Measurements from ENCODE around the gene KCNA4. TPM values are rescaled to one million over a fixed set of nuclear protein-coding genes. Genes with fewer than 3 reads are reported as not detected.

Gene KCNA4
- 0.74 and 1.3 TPM in 2 replicates for total RNA-seq (ENCODE audit: low replicate concordance)

DNA sequence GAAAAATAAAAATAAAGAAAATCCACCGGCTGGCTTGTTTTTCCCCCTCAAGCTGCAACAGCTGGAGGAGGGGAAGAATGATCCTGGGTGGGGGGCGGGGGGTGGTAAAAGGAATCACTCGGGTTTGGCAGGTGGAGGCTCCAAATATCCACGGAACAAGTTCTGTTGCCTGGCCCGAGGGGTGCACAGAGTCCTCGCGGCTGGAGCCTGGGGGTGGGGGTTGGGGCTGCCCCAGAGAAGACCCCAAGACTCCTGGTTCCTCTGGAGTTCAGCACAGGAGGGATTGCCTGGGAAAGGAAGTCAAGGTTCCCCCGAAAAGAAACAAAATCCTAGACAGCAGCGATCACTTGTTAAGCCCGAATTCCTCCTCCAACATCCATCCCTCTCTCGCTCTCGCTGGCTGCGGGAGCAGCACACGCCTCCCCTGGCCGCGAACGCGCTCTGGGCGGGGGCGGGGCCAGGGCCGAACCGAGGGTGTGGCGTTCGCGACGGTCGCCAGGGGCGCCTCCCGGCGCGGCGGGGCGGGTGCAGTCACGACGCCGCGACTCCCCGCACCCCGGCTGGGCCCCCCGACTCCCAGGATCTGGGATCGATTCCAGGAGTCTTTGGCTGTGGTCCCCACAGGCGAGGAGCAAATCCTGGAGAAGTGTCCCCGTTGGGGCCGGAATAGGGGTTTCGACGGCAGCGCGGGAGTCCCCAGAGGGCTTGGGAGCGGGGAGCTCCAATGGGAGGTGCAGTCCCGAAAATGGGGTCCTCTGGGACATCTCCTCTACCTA is at the start of gene KCNA4:
KCNA4 (minus strand) TSS at position 443 of the 776 bp plus-strand sequence. CDS start 4,352 bp downstream, outside the sequence.
- peak within 1 kb of the TSS; percentile 63 for H3K4me3 ChIP-seq
- Mint-ChIP-seq H3K9me3 (peaks cover 3% of the 10 kb centered on the region), H3K27me3 (ENCODE audit: insufficient read depth, low read depth) (peaks cover 20% of the 10 kb centered on the region), H3K36me3 (no peaks in the 10 kb centered on the region), H3K4me3 (peak within 1 kb of the TSS; percentile 79), H3K27ac (no peak within 1 kb of the TSS), H3K4me1 (peaks cover 2% of the 10 kb centered on the region)
- H3K27me3 ChIP-seq, result peaks cover 87% of the 10 kb centered on the region
- no peak within 1 kb of the TSS for H3K27ac ChIP-seq
- H3K9ac ChIP-seq, result no peak within 1 kb of the TSS
- no peaks in the 10 kb centered on the region for H4K20me1 ChIP-seq (ENCODE audit: low read depth)
- H3K9me3 ChIP-seq (ENCODE audit: low read depth), result no peaks in the 10 kb centered on the region
- H3F3A ChIP-seq (ENCODE audit: low read depth), result peaks cover 12% of the 10 kb centered on the region
- peak within 1 kb of the TSS; percentile 98 for H2AFZ ChIP-seq (replicated peaks)
- H3K4me2 ChIP-seq, result peak within 1 kb of the TSS; percentile 97
- peaks cover 17% of the 10 kb centered on the region for H3K4me1 ChIP-seq
- peak; percentile 88 for DNase-seq (ENCODE audit: low spot score)
- H3K79me2 ChIP-seq (ENCODE audit: low read depth), result no peaks in the 10 kb centered on the region
- TF ChIP-seq EZH2phosphoT487 (IDR thresholded peaks at IDR 0.05), result no peak
- TF ChIP-seq, protein P1, sequence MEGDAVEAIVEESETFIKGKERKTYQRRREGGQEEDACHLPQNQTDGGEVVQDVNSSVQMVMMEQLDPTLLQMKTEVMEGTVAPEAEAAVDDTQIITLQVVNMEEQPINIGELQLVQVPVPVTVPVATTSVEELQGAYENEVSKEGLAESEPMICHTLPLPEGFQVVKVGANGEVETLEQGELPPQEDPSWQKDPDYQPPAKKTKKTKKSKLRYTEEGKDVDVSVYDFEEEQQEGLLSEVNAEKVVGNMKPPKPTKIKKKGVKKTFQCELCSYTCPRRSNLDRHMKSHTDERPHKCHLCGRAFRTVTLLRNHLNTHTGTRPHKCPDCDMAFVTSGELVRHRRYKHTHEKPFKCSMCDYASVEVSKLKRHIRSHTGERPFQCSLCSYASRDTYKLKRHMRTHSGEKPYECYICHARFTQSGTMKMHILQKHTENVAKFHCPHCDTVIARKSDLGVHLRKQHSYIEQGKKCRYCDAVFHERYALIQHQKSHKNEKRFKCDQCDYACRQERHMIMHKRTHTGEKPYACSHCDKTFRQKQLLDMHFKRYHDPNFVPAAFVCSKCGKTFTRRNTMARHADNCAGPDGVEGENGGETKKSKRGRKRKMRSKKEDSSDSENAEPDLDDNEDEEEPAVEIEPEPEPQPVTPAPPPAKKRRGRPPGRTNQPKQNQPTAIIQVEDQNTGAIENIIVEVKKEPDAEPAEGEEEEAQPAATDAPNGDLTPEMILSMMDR (IDR thresholded peaks at IDR 0.05), result peak; percentile 53
- H3K36me3 ChIP-seq, result no peaks in the 10 kb centered on the region

DNA sequence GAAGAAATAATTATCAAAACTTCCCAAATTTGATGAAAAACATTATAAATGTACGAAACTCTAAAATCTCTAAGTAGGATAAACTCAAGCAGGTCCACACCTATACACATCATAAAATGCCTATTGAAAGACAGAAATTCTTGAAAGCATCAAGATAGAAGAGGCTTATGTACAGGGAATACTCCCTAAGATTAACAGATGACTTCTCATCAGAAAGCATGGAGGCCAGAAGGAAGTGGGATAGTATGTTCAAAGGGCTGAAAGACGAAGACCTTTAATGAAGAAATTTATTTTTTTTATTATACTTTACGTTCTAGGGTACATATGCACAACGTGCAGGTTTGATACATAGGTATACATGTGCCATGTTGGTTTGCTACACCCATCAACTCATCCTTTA is 45.3 kb upstream of the KCNA4 start:
- peaks cover 3% of the 10 kb centered on the region for H3K9me3 ChIP-seq (ENCODE audit: low read depth)
- no peak overlapping the region for H3K9ac ChIP-seq
- no peak overlapping the region for H3K4me2 ChIP-seq
- Mint-ChIP-seq H3K27me3 (ENCODE audit: insufficient read depth, low read depth) (no peaks in the 10 kb centered on the region), H3K27ac (no peak overlapping the region), H3K4me1 (no peaks in the 10 kb centered on the region), H3K9me3 (peaks cover 18% of the 10 kb centered on the region), H3K36me3 (no peaks in the 10 kb centered on the region), H3K4me3 (no peak overlapping the region)
- no peaks in the 10 kb centered on the region for H3F3A ChIP-seq (ENCODE audit: low read depth)
- no peak overlapping the region for H2AFZ ChIP-seq (replicated peaks)
- DNase-seq (ENCODE audit: low spot score), result no peak
- no peak overlapping the region for H3K4me3 ChIP-seq
- H3K4me1 ChIP-seq, result no peaks in the 10 kb centered on the region
- no peaks in the 10 kb centered on the region for H3K79me2 ChIP-seq (ENCODE audit: low read depth)
- no peaks in the 10 kb centered on the region for H4K20me1 ChIP-seq (ENCODE audit: low read depth)
- no peaks in the 10 kb centered on the region for H3K27me3 ChIP-seq
- H3K27ac ChIP-seq, result no peak overlapping the region
- H3K36me3 ChIP-seq, result no peaks in the 10 kb centered on the region
- TF ChIP-seq, protein P1 (IDR thresholded peaks at IDR 0.05), result no peak
- TF ChIP-seq EZH2phosphoT487 (IDR thresholded peaks at IDR 0.05) (no peak), EZH2 (IDR thresholded peaks at IDR 0.05) (no peak)

DNA sequence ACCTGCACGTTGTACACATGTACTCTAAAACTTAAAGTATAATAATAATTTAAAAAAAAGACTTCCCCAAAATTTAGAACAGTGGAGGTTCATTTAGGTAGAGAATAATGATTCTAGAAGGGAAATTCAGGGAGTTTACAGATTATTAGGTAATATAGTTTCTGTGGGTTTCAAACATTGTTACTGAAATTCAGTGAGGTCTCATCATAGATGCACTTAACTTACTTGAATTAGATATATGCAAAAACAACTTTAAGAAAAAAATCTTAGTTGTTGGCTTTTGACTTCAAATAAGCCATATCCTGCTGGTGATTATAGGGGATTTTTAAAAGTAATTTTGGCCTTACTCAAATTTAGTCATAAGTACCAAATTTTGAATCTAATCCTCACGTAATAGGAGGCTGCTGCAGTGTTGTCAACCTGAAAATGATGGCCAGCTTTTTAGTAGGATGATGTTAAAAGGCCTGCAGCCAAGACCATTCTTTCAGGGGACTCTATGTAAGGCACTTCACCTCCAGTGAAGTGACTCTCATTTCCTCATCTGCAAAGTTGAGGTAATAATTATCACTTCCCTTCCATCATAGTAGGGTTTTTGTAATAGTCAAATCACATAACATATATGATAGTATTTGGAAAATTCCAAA is 42.5 kb upstream of the KCNA4 start:
- Histone ChIP-seq H4K20me1 (ENCODE audit: low read depth) (no peaks in the 10 kb centered on the region), H3K27ac (no peak overlapping the region), H3K4me3 (no peak overlapping the region), H2AFZ (replicated peaks) (no peak overlapping the region), H3F3A (ENCODE audit: low read depth) (no peaks in the 10 kb centered on the region), H3K4me1 (no peaks in the 10 kb centered on the region), H3K9ac (no peak overlapping the region), H3K4me2 (no peak overlapping the region), H3K79me2 (ENCODE audit: low read depth) (no peaks in the 10 kb centered on the region), H3K36me3 (no peaks in the 10 kb centered on the region), H3K9me3 (ENCODE audit: low read depth) (peaks cover 3% of the 10 kb centered on the region), H3K27me3 (no peaks in the 10 kb centered on the region)
- no peak overlapping the region for H3K27ac Mint-ChIP-seq
- no peaks in the 10 kb centered on the region for H3K27me3 Mint-ChIP-seq (ENCODE audit: insufficient read depth, low read depth)
- peaks cover 13% of the 10 kb centered on the region for H3K9me3 Mint-ChIP-seq
- H3K4me3 Mint-ChIP-seq, result no peak overlapping the region
- H3K4me1 Mint-ChIP-seq, result no peaks in the 10 kb centered on the region
- no peaks in the 10 kb centered on the region for H3K36me3 Mint-ChIP-seq
- TF ChIP-seq, protein P1 (IDR thresholded peaks at IDR 0.05), result no peak
- TF ChIP-seq EZH2phosphoT487 (IDR thresholded peaks at IDR 0.05) (no peak), EZH2 (IDR thresholded peaks at IDR 0.05) (no peak)
- DNase-seq (ENCODE audit: low spot score), result no peak
